Ishikawa (cell line): Measurements from ENCODE around the gene MIB1.

Experiments
- CEBPB ChIP-seq: IDR thresholded peaks from 2 replicates; pipeline ENCODE4 v1.6.1; 2012
- CREB1 ChIP-seq: IDR thresholded peaks from 2 replicates; pipeline ENCODE4 v1.6.1; 2012; ENCODE audit warnings: low read depth
- EGR1 ChIP-seq: IDR thresholded peaks from 2 replicates; pipeline ENCODE4 v1.6.1; 2012
- EP300 ChIP-seq: IDR thresholded peaks from 2 replicates; pipeline ENCODE4 v1.6.1; 2012; ENCODE audit warnings: borderline replicate concordance
- FOXM1 ChIP-seq: IDR thresholded peaks from 2 replicates; pipeline ENCODE4 v1.6.1; 2012; ENCODE audit warnings: low read depth, borderline replicate concordance
- NFIC ChIP-seq: IDR thresholded peaks from 2 replicates; pipeline ENCODE4 v1.6.1; 2012
- RAD21 ChIP-seq: IDR thresholded peaks from 2 replicates; pipeline ENCODE4 v1.6.1; 2012; ENCODE audit warnings: low read depth
- TAF1 ChIP-seq: IDR thresholded peaks from 2 replicates; pipeline ENCODE4 v1.6.1; 2012; ENCODE audit warnings: low read depth, mild to moderate bottlenecking
- TCF12 ChIP-seq: IDR thresholded peaks from 2 replicates; pipeline ENCODE4 v1.6.1; 2012; ENCODE audit warnings: low read depth
- TEAD4 ChIP-seq: IDR thresholded peaks from 2 replicates; pipeline ENCODE4 v1.6.1; 2012
- YY1 ChIP-seq: IDR thresholded peaks from 2 replicates; pipeline ENCODE4 v1.6.1; 2012; ENCODE audit warnings: low read depth
- ZBTB7A ChIP-seq: IDR thresholded peaks from 2 replicates; pipeline ENCODE4 v1.6.1; 2012; ENCODE audit warnings: low read depth
- TF ChIP-seq, protein P1 (sequence below): IDR thresholded peaks from 2 replicates; pipeline ENCODE4 v1.6.1; 2012; ENCODE audit warnings: low read depth, mild to moderate bottlenecking
- TF ChIP-seq, protein P2 (sequence below): IDR thresholded peaks from 2 replicates; pipeline ENCODE4 v1.6.1; 2012
- TF ChIP-seq, protein P3 (sequence below): IDR thresholded peaks from 2 replicates; pipeline ENCODE4 v1.6.1; 2012

Gene MIB1

DNA sequence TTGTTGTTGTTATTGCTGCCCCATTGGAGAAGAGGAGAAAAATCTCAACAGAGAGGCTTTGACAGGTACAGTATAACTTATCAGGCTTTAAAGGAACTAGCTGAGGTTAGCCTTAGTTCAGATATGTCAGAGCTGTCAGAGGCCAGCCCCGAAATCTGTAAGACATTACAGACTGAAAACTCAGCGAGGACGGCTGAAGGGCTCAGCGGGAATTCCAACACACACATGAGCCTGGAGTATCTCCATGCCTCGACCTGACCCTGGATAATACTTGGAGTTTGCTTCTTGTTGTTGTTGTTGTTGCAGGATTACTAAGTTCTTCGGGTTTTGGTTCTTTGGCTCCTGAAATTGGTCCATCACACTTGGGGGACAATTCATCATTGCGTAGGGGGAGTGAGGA, 166.9 kb downstream of the MIB1 start:
- TF ChIP-seq, protein P1, sequence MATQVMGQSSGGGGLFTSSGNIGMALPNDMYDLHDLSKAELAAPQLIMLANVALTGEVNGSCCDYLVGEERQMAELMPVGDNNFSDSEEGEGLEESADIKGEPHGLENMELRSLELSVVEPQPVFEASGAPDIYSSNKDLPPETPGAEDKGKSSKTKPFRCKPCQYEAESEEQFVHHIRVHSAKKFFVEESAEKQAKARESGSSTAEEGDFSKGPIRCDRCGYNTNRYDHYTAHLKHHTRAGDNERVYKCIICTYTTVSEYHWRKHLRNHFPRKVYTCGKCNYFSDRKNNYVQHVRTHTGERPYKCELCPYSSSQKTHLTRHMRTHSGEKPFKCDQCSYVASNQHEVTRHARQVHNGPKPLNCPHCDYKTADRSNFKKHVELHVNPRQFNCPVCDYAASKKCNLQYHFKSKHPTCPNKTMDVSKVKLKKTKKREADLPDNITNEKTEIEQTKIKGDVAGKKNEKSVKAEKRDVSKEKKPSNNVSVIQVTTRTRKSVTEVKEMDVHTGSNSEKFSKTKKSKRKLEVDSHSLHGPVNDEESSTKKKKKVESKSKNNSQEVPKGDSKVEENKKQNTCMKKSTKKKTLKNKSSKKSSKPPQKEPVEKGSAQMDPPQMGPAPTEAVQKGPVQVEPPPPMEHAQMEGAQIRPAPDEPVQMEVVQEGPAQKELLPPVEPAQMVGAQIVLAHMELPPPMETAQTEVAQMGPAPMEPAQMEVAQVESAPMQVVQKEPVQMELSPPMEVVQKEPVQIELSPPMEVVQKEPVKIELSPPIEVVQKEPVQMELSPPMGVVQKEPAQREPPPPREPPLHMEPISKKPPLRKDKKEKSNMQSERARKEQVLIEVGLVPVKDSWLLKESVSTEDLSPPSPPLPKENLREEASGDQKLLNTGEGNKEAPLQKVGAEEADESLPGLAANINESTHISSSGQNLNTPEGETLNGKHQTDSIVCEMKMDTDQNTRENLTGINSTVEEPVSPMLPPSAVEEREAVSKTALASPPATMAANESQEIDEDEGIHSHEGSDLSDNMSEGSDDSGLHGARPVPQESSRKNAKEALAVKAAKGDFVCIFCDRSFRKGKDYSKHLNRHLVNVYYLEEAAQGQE: no peak
- TF ChIP-seq YY1: no peak
- TF ChIP-seq, protein P2, sequence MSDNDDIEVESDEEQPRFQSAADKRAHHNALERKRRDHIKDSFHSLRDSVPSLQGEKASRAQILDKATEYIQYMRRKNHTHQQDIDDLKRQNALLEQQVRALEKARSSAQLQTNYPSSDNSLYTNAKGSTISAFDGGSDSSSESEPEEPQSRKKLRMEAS: no peak
- no peak for TF ChIP-seq EP300
- TF ChIP-seq CEBPB: no peak
- TF ChIP-seq NFIC: no peak
- TF ChIP-seq ZBTB7A: no peak

DNA sequence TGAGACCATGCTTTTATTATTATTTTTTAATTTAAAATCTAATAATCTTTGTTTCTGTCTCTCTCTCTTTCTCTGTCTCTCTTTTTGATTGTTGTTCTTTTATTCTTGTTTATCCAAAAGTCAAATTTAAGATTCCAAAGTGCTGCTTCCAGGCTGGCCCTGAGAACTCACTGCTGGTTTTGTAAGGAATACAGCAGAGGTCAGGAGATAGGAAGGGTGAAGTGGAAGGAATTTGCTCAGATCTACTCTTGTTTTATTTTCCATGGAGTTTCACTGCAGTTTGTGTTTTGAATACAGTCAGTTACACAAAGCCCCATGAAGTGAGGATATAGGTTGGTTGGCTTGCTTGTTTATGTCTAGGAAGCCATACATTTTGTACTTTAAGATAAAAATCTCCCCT, 168.1 kb downstream of the MIB1 start:
- TF ChIP-seq, protein P2: no peak
- TF ChIP-seq ZBTB7A: no peak
- no peak for TF ChIP-seq EGR1
- no peak for TF ChIP-seq FOXM1
- no peak for TF ChIP-seq TAF1
- TF ChIP-seq, protein P3, sequence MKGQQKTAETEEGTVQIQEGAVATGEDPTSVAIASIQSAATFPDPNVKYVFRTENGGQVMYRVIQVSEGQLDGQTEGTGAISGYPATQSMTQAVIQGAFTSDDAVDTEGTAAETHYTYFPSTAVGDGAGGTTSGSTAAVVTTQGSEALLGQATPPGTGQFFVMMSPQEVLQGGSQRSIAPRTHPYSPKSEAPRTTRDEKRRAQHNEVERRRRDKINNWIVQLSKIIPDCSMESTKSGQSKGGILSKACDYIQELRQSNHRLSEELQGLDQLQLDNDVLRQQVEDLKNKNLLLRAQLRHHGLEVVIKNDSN: no peak
- no peak for TF ChIP-seq NFIC
- no peak for TF ChIP-seq RAD21
- TF ChIP-seq TEAD4: no peak
- no peak for TF ChIP-seq CREB1

DNA sequence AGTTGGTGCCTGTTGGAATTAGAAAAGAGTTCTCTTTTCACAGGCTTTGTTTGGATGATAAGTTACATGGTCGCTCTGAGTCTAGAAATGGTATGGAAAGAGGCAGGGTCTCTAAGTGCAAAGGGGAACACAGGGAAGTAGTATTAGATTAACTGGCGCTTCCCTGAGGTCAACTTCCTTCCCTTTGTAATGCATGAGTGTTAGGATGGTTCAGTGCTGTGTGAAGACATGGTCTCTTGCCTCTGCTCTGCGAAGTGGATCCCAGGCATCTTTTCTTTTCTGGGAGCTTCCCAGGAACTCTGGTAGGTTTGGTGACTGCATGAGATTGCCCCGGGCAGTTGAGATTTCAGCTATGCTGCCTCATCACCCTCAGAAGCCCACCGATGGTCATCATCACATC, 170.3 kb downstream of the MIB1 start:
- TF ChIP-seq, protein P3: no peak
- TF ChIP-seq TCF12: no peak
- no peak for TF ChIP-seq EGR1
- TF ChIP-seq TEAD4: no peak
- no peak for TF ChIP-seq EP300
- TF ChIP-seq, protein P2: no peak
- no peak for TF ChIP-seq CREB1
- no peak for TF ChIP-seq NFIC
- no peak for TF ChIP-seq YY1
- TF ChIP-seq RAD21: no peak
- TF ChIP-seq ZBTB7A: no peak
- no peak for TF ChIP-seq TAF1
- TF ChIP-seq CEBPB: no peak
- TF ChIP-seq, protein P1: no peak
- no peak for TF ChIP-seq FOXM1

DNA sequence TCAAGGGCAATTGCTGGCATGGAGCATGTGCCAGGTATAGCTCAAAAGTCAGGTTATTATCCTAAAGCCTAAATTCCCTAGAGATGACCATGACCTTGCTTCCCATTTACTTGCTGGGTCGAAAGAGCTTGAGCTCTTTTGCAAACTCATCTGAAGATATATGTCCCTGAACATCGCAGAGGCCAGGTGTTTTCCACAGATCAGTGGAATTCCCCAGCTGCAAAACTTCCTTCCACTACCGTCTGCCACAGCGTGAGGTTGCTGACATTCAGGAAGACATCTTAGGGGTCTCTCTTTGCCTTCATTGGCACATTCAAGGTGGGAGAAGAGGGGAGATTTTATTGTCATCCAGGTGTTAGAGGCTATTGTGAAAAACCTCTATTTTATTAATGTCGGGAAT, 171.0 kb downstream of the MIB1 start:
- TF ChIP-seq NFIC (no peak), RAD21 (no peak), TCF12 (no peak), CEBPB (no peak), TEAD4 (no peak), CREB1 (no peak), YY1 (no peak), ZBTB7A (no peak), TAF1 (no peak), EGR1 (no peak)
- TF ChIP-seq, protein P3: no peak
- TF ChIP-seq, protein P1: no peak
- TF ChIP-seq, protein P2: no peak
